Measurements from ENCODE around the gene KCTD3.

KCTD3 gene

GRCh38 chr1:215645182-215645581, 78.1 kb downstream of the KCTD3 start:
- H3K18ac ChIP-seq (ENCODE audit: low read length) = no peak overlapping the region
- H3K4me3 ChIP-seq (ENCODE audit: low read length) = no peak overlapping the region
- H3K4me2 ChIP-seq (ENCODE audit: low read length) = no peak overlapping the region
- H3K27ac ChIP-seq (ENCODE audit: low read depth, low read length) = no peak overlapping the region
- H2AK5ac ChIP-seq (ENCODE audit: low read length) = no peak overlapping the region
- no peaks in the 10 kb centered on the region for H3K79me2 ChIP-seq (ENCODE audit: control insufficient read depth, insufficient read depth, low read length)
- no peak overlapping the region for H3K9ac ChIP-seq (ENCODE audit: low read length)
- H3K36me3 ChIP-seq (ENCODE audit: control insufficient read depth, insufficient read depth, low read length) = no peaks in the 10 kb centered on the region
- no peak overlapping the region for H3K4ac ChIP-seq (ENCODE audit: low read depth, low read length)
- H2BK15ac ChIP-seq (replicated peaks; ENCODE audit: low read depth) = no peak overlapping the region
- no peak overlapping the region for H3K23ac ChIP-seq (ENCODE audit: low read length)
- no peaks in the 10 kb centered on the region for H3K27me3 ChIP-seq (ENCODE audit: insufficient read depth, low read length, poor library complexity)
- DNase-seq = no peak
- no peaks in the 10 kb centered on the region for H3K79me1 ChIP-seq (ENCODE audit: low read length)
- H4K5ac ChIP-seq (ENCODE audit: low read length) = no peak overlapping the region
- no peak overlapping the region for H3K56ac ChIP-seq (ENCODE audit: low read length)
- H4K8ac ChIP-seq (ENCODE audit: low read depth, low read length) = no peak overlapping the region
- H3K4me1 ChIP-seq (ENCODE audit: control insufficient read depth, low read depth, low read length) = no peaks in the 10 kb centered on the region
- WGBS (ENCODE audit: extremely low coverage, insufficient coverage, low lambda C conversion rate) = no CpG with 5 or more reads among the region's 4 CpGs
- H2BK5ac ChIP-seq (ENCODE audit: low read length) = no peak overlapping the region
- no peak overlapping the region for H2BK120ac ChIP-seq (ENCODE audit: low read depth, low read length)

GRCh38 chr1:215645861-215646260, 78.8 kb downstream of the KCTD3 start:
- Histone ChIP-seq H2BK5ac (ENCODE audit: low read length) (no peak overlapping the region), H3K4me1 (ENCODE audit: control insufficient read depth, low read depth, low read length) (no peaks in the 10 kb centered on the region)
- WGBS (ENCODE audit: extremely low coverage, insufficient coverage, low lambda C conversion rate) = no CpG with 5 or more reads among the region's 2 CpGs

GRCh38 chr1:215647738-215648137, 80.6 kb downstream of the KCTD3 start:
- Histone ChIP-seq H2BK15ac (replicated peaks; ENCODE audit: low read depth) (no peak overlapping the region), H3K4me1 (ENCODE audit: control insufficient read depth, low read depth, low read length) (no peaks in the 10 kb centered on the region), H4K8ac (ENCODE audit: low read depth, low read length) (no peak overlapping the region), H2BK5ac (ENCODE audit: low read length) (no peak overlapping the region), H3K27me3 (ENCODE audit: insufficient read depth, low read length, poor library complexity) (no peaks in the 10 kb centered on the region), H3K4me2 (ENCODE audit: low read length) (no peak overlapping the region), H3K4me3 (ENCODE audit: low read length) (no peak overlapping the region), H3K56ac (ENCODE audit: low read length) (no peak overlapping the region), H3K9ac (ENCODE audit: low read length) (no peak overlapping the region), H3K36me3 (ENCODE audit: control insufficient read depth, insufficient read depth, low read length) (no peaks in the 10 kb centered on the region), H2BK120ac (ENCODE audit: low read depth, low read length) (no peak overlapping the region), H4K5ac (ENCODE audit: low read length) (no peak overlapping the region), H3K79me1 (ENCODE audit: low read length) (no peaks in the 10 kb centered on the region), H2AK5ac (ENCODE audit: low read length) (no peak overlapping the region), H3K27ac (ENCODE audit: low read depth, low read length) (no peak overlapping the region), H3K23ac (ENCODE audit: low read length) (no peak overlapping the region), H3K18ac (ENCODE audit: low read length) (no peak overlapping the region), H3K79me2 (ENCODE audit: control insufficient read depth, insufficient read depth, low read length) (no peaks in the 10 kb centered on the region), H3K4ac (ENCODE audit: low read depth, low read length) (no peak overlapping the region)
- no CpG with 5 or more reads among the region's 3 CpGs for WGBS (ENCODE audit: extremely low coverage, insufficient coverage, low lambda C conversion rate)
- DNase-seq = no peak

More at GRCh38 chr1:215645861-215646260, 78.8 kb downstream of the KCTD3 start:
- H2BK15ac ChIP-seq (replicated peaks; ENCODE audit: low read depth) = no peak overlapping the region
- H4K5ac ChIP-seq (ENCODE audit: low read length) = no peak overlapping the region
- no peaks in the 10 kb centered on the region for H3K79me2 ChIP-seq (ENCODE audit: control insufficient read depth, insufficient read depth, low read length)
- no peak overlapping the region for H2AK5ac ChIP-seq (ENCODE audit: low read length)
- no peak overlapping the region for H3K4me3 ChIP-seq (ENCODE audit: low read length)
- H3K4ac ChIP-seq (ENCODE audit: low read depth, low read length) = no peak overlapping the region
- no peak overlapping the region for H3K23ac ChIP-seq (ENCODE audit: low read length)
- H3K79me1 ChIP-seq (ENCODE audit: low read length) = no peaks in the 10 kb centered on the region
- no peak overlapping the region for H3K56ac ChIP-seq (ENCODE audit: low read length)
- DNase-seq = no peak
- H3K9ac ChIP-seq (ENCODE audit: low read length) = no peak overlapping the region
- H2BK120ac ChIP-seq (ENCODE audit: low read depth, low read length) = no peak overlapping the region
- H3K4me2 ChIP-seq (ENCODE audit: low read length) = no peak overlapping the region
- no peak overlapping the region for H4K8ac ChIP-seq (ENCODE audit: low read depth, low read length)
- H3K27me3 ChIP-seq (ENCODE audit: insufficient read depth, low read length, poor library complexity) = no peaks in the 10 kb centered on the region
- H3K27ac ChIP-seq (ENCODE audit: low read depth, low read length) = no peak overlapping the region
- no peak overlapping the region for H3K18ac ChIP-seq (ENCODE audit: low read length)
- H3K36me3 ChIP-seq (ENCODE audit: control insufficient read depth, insufficient read depth, low read length) = no peaks in the 10 kb centered on the region

GRCh38 chr1:215648957-215649356, 81.9 kb downstream of the KCTD3 start:
- Histone ChIP-seq H3K36me3 (ENCODE audit: control insufficient read depth, insufficient read depth, low read length) (no peaks in the 10 kb centered on the region), H3K4ac (ENCODE audit: low read depth, low read length) (no peak overlapping the region), H3K56ac (ENCODE audit: low read length) (no peak overlapping the region), H3K27ac (ENCODE audit: low read depth, low read length) (no peak overlapping the region), H2BK120ac (ENCODE audit: low read depth, low read length) (no peak overlapping the region), H3K23ac (ENCODE audit: low read length) (no peak overlapping the region), H3K27me3 (ENCODE audit: insufficient read depth, low read length, poor library complexity) (no peaks in the 10 kb centered on the region), H4K5ac (ENCODE audit: low read length) (no peak overlapping the region), H3K18ac (ENCODE audit: low read length) (no peak overlapping the region), H4K8ac (ENCODE audit: low read depth, low read length) (no peak overlapping the region), H2BK5ac (ENCODE audit: low read length) (no peak overlapping the region), H3K4me2 (ENCODE audit: low read length) (no peak overlapping the region), H3K9ac (ENCODE audit: low read length) (no peak overlapping the region), H2BK15ac (replicated peaks; ENCODE audit: low read depth) (no peak overlapping the region), H3K79me1 (ENCODE audit: low read length) (no peaks in the 10 kb centered on the region), H3K4me1 (ENCODE audit: control insufficient read depth, low read depth, low read length) (no peaks in the 10 kb centered on the region), H3K79me2 (ENCODE audit: control insufficient read depth, insufficient read depth, low read length) (no peaks in the 10 kb centered on the region), H3K4me3 (ENCODE audit: low read length) (no peak overlapping the region), H2AK5ac (ENCODE audit: low read length) (no peak overlapping the region)
- no CpG with 5 or more reads among the region's 4 CpGs for WGBS (ENCODE audit: extremely low coverage, insufficient coverage, low lambda C conversion rate)
- no peak for DNase-seq

GRCh38 chr1:215650446-215651149, 83.5 kb downstream of the KCTD3 start:
- WGBS (ENCODE audit: extremely low coverage, insufficient coverage, low lambda C conversion rate) = no CpG with 5 or more reads among the region's 9 CpGs
- Histone ChIP-seq H3K4me1 (ENCODE audit: control insufficient read depth, low read depth, low read length) (no peaks in the 10 kb centered on the region), H4K5ac (ENCODE audit: low read length) (no peak overlapping the region), H2BK120ac (ENCODE audit: low read depth, low read length) (no peak overlapping the region), H3K4me3 (ENCODE audit: low read length) (no peak overlapping the region), H2BK5ac (ENCODE audit: low read length) (no peak overlapping the region), H3K56ac (ENCODE audit: low read length) (no peak overlapping the region), H3K27me3 (ENCODE audit: insufficient read depth, low read length, poor library complexity) (no peaks in the 10 kb centered on the region), H3K23ac (ENCODE audit: low read length) (no peak overlapping the region), H3K4me2 (ENCODE audit: low read length) (no peak overlapping the region), H3K4ac (ENCODE audit: low read depth, low read length) (no peak overlapping the region), H2AK5ac (ENCODE audit: low read length) (no peak overlapping the region), H3K36me3 (ENCODE audit: control insufficient read depth, insufficient read depth, low read length) (no peaks in the 10 kb centered on the region), H3K9ac (ENCODE audit: low read length) (no peak overlapping the region), H3K27ac (ENCODE audit: low read depth, low read length) (no peak overlapping the region), H3K79me2 (ENCODE audit: control insufficient read depth, insufficient read depth, low read length) (no peaks in the 10 kb centered on the region), H3K18ac (ENCODE audit: low read length) (no peak overlapping the region), H2BK15ac (replicated peaks; ENCODE audit: low read depth) (no peak overlapping the region), H4K8ac (ENCODE audit: low read depth, low read length) (no peak overlapping the region), H3K79me1 (ENCODE audit: low read length) (no peaks in the 10 kb centered on the region)
- no peak for DNase-seq

- no CpG with 5 or more reads among the region's 3 CpGs for WGBS (ENCODE audit: extremely low coverage, insufficient coverage, low lambda C conversion rate)
- Histone ChIP-seq H3K23ac (ENCODE audit: low read length) (no peak overlapping the region), H2AK5ac (ENCODE audit: low read length) (no peak overlapping the region), H3K79me1 (ENCODE audit: low read length) (no peaks in the 10 kb centered on the region), H3K56ac (ENCODE audit: low read length) (no peak overlapping the region), H3K9ac (ENCODE audit: low read length) (no peak overlapping the region), H3K4me3 (ENCODE audit: low read length) (no peak overlapping the region), H3K18ac (ENCODE audit: low read length) (no peak overlapping the region), H2BK15ac (replicated peaks; ENCODE audit: low read depth) (no peak overlapping the region), H3K4ac (ENCODE audit: low read depth, low read length) (no peak overlapping the region), H4K8ac (ENCODE audit: low read depth, low read length) (no peak overlapping the region), H2BK5ac (ENCODE audit: low read length) (no peak overlapping the region), H4K5ac (ENCODE audit: low read length) (no peak overlapping the region), H3K4me1 (ENCODE audit: control insufficient read depth, low read depth, low read length) (no peaks in the 10 kb centered on the region), H3K4me2 (ENCODE audit: low read length) (no peak overlapping the region), H3K27me3 (ENCODE audit: insufficient read depth, low read length, poor library complexity) (no peaks in the 10 kb centered on the region), H3K79me2 (ENCODE audit: control insufficient read depth, insufficient read depth, low read length) (no peaks in the 10 kb centered on the region), H3K36me3 (ENCODE audit: control insufficient read depth, insufficient read depth, low read length) (no peaks in the 10 kb centered on the region), H2BK120ac (ENCODE audit: low read depth, low read length) (no peak overlapping the region), H3K27ac (ENCODE audit: low read depth, low read length) (no peak overlapping the region)
- no peak for DNase-seq
Observed at GRCh38 chr1:215651867-215652266, 84.8 kb downstream of the KCTD3 start.

All from mesendoderm (in vitro differentiated cells).